ENCODE measurements around the gene FAM187B.

FAM187B gene

GRCh38 chr19:35273686-35274259, 45.2 kb upstream of the FAM187B start:
- TF ChIP-seq OSR1 (CRISPR knock-in tag; IDR thresholded peaks at IDR 0.05) (no peak), POU6F1 (CRISPR knock-in tag; IDR thresholded peaks at IDR 0.05; ENCODE audit: borderline replicate concordance, low read depth) (no peak), RARB (CRISPR knock-in tag; IDR thresholded peaks at IDR 0.05) (no peak), CSRNP3 (CRISPR knock-in tag; IDR thresholded peaks at IDR 0.05) (no peak), ZNF8 (CRISPR knock-in tag; IDR thresholded peaks at IDR 0.05) (no peak), BACH2 (CRISPR knock-in tag; IDR thresholded peaks at IDR 0.05; ENCODE audit: borderline replicate concordance) (no peak), ZFP30 (CRISPR knock-in tag; IDR thresholded peaks at IDR 0.05) (no peak), ZFP3 (CRISPR knock-in tag; IDR thresholded peaks at IDR 0.05) (no peak), SNAI2 (CRISPR knock-in tag; IDR thresholded peaks at IDR 0.05) (no peak), CSDC2 (CRISPR knock-in tag; IDR thresholded peaks at IDR 0.05) (no peak), ISL1 (CRISPR knock-in tag; IDR thresholded peaks at IDR 0.05) (no peak), CREB5 (CRISPR knock-in tag; IDR thresholded peaks at IDR 0.05; ENCODE audit: low read depth) (no peak)
- no peak for ATAC-seq

- TF ChIP-seq ZC3H10 (CRISPR knock-in tag; IDR thresholded peaks at IDR 0.05) = no peak
- no peak for TF ChIP-seq CSDC2 (CRISPR knock-in tag; IDR thresholded peaks at IDR 0.05)
- TF ChIP-seq ZNF8 (CRISPR knock-in tag; IDR thresholded peaks at IDR 0.05) = no peak
- no peak for TF ChIP-seq CSRNP3 (CRISPR knock-in tag; IDR thresholded peaks at IDR 0.05)
- no peak for TF ChIP-seq BACH2 (CRISPR knock-in tag; IDR thresholded peaks at IDR 0.05; ENCODE audit: borderline replicate concordance)
- TF ChIP-seq SNAI2 (CRISPR knock-in tag; IDR thresholded peaks at IDR 0.05) = no peak
- no peak for TF ChIP-seq ZFP30 (CRISPR knock-in tag; IDR thresholded peaks at IDR 0.05)
- no peak for TF ChIP-seq ISL1 (CRISPR knock-in tag; IDR thresholded peaks at IDR 0.05)
- TF ChIP-seq PATZ1 (CRISPR knock-in tag; IDR thresholded peaks at IDR 0.05; ENCODE audit: borderline replicate concordance) = no peak
- TF ChIP-seq ZFP3 (CRISPR knock-in tag; IDR thresholded peaks at IDR 0.05) = no peak
- TF ChIP-seq ARNTL (CRISPR knock-in tag; IDR thresholded peaks at IDR 0.05; ENCODE audit: borderline replicate concordance, low read depth) = no peak
Measured at GRCh38 chr19:35272954-35273649, 44.6 kb upstream of the FAM187B start.

GRCh38 chr19:35272122-35272719, 43.7 kb upstream of the FAM187B start:
- ATAC-seq = no peak
- no peak for TF ChIP-seq ZFP30 (CRISPR knock-in tag; IDR thresholded peaks at IDR 0.05)
- no peak for TF ChIP-seq TSHZ2 (CRISPR knock-in tag; IDR thresholded peaks at IDR 0.05)
- TF ChIP-seq SNAI2 (CRISPR knock-in tag; IDR thresholded peaks at IDR 0.05) = no peak

More at GRCh38 chr19:35272954-35273649, 44.6 kb upstream of the FAM187B start:
- ATAC-seq = no peak

All from SK-N-SH treated with all-trans-retinoic acid at 6 μM for 48 hours (cell line).